Uterus (tissue), 2 donors: ENCODE data around the gene DENND1A.

Experiments
- CTCF ChIP-seq, 4 experiments: fragments of 200-600 bp in 2 of 4; fragments of 450-650 bp in 2 of 4; sonication (generic) in 2 of 4; IDR thresholded peaks; one replicate each; pipeline ENCODE4 v1.5.1; 2016 to 2019; ENCODE audit warnings: antibody characterized with exemption in 4 of 4, mild to moderate bottlenecking in 2 of 4, moderate library complexity in 1 of 4
- POLR2A ChIP-seq, 2 donors: fragments of 450-650 bp; IDR thresholded peaks; one replicate each; pipeline ENCODE4 v1.6.1; 2016; ENCODE audit warnings: antibody characterized with exemption in 2 of 2, mild to moderate bottlenecking in 1 of 2, moderate library complexity in 1 of 2

DNA sequence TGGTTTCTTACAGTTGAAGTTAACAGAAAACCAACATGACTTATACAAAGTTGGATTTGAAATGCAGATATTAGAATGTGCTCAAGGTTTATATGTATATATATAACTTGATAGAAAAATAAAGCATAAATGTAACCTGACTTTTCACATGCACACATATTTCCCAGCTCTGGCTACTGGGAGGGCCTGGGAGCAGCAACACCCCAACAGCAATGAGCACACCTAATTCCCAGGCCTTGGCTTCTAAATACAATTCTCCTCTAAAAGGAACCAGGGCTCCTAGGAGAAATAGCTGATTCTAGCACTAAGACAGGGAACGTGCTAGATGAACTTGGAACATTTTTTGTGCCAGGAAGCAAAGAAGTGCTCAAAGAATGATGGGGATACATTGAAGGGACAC lies 42.1 kb downstream of the DENND1A start:
- TF ChIP-seq POLR2A (IDR thresholded peaks at IDR 0.05) = no peak
- TF ChIP-seq CTCF (IDR thresholded peaks at IDR 0.05) = no peak
